HepG2 (cell line): ENCODE data around the gene FLAD1. TPM values are rescaled to one million over a fixed set of nuclear protein-coding genes. Genes with fewer than 3 reads are reported as not detected.

Experiments
- ELF3 ChIP-seq: IDR thresholded peaks from 2 replicates; pipeline ENCODE4 v1.6.1; 2016; ENCODE audit warnings: missing genetic modification reagents, missing compliant biosample characterization
- FOXO1 ChIP-seq: sonication (generic); formaldehyde crosslinking; IDR thresholded peaks from 2 replicates; pipeline ENCODE4 v1.4.0; 2020; ENCODE audit warnings: missing genetic modification reagents
- GABPA ChIP-seq, 2 experiments: IDR thresholded peaks; 2 replicates each; pipeline ENCODE4 v1.6.1; 2011 to 2016; ENCODE audit warnings: low read depth in 2 of 2, low read length in 1 of 2, missing biosample characterization in 1 of 2, missing genetic modification characterization in 1 of 2
- GABPB1 ChIP-seq: IDR thresholded peaks from 2 replicates; pipeline ENCODE4 v1.6.1; 2016; ENCODE audit warnings: mild to moderate bottlenecking, missing genetic modification reagents, moderate library complexity, missing compliant biosample characterization
- RFXANK ChIP-seq: IDR thresholded peaks from 2 replicates; pipeline ENCODE4 v1.6.1; 2016
- SMARCC2 ChIP-seq: fragments of 450-650 bp; IDR thresholded peaks from 2 replicates; pipeline ENCODE4 v1.6.1; 2017; ENCODE audit warnings: antibody characterized with exemption, mild to moderate bottlenecking
- ZNF143 ChIP-seq: sonication (generic); formaldehyde crosslinking; IDR thresholded peaks from 2 replicates; pipeline ENCODE4 v1.4.0; 2020; ENCODE audit warnings: missing genetic modification reagents
- ZNF572 ChIP-seq: sonication (generic); formaldehyde crosslinking; IDR thresholded peaks from 2 replicates; pipeline ENCODE4 v1.5.1; 2020; ENCODE audit warnings: mild to moderate bottlenecking, missing genetic modification reagents
- ZNF776 ChIP-seq: sonication (generic); formaldehyde crosslinking; IDR thresholded peaks from 2 replicates; pipeline ENCODE4 v1.4.0; 2020; ENCODE audit warnings: mild to moderate bottlenecking, missing genetic modification reagents
- polyA plus RNA-seq, 8 experiments: library from polyadenylated mRNA; depleted of rRNA in 3 of 8; stranded (reverse) in 7 of 8; unstranded in 1 of 8; fragments of >200 nt; fragmentation: Illumina TruSeq in 4 of 8; extraction: Trizol in 4 of 8; gene quantifications; 2 replicates each; pipeline versions ENCODE4 v1.2.1 to v1.2.3, GENCODE V29; 2011 to 2016; ENCODE audit warnings: low read depth in 4 of 8, missing spikeins in 1 of 8, mixed read lengths in 1 of 8; ENCODE audit not compliant: insufficient read depth in 1 of 8
- total RNA-seq, 5 experiments: library from RNA; depleted of rRNA; stranded (reverse); fragments of >200 nt; fragmentation: Illumina TruSeq; extraction: Trizol; gene quantifications; 2 replicates each; pipeline ENCODE4 v1.2.3, GENCODE V29; 2016; ENCODE audit warnings: low read depth in 1 of 5
- TF ChIP-seq, protein P1 (sequence below): sonication (generic); formaldehyde crosslinking; IDR thresholded peaks from 2 replicates; pipeline ENCODE4 v1.4.0; 2020; ENCODE audit warnings: low read depth, mild to moderate bottlenecking, missing genetic modification reagents
- TF ChIP-seq, protein P2 (sequence below): sonication (generic); formaldehyde crosslinking; conservative IDR thresholded peaks from 2 replicates; pipeline ENCODE4 v1.4.0; 2020; ENCODE audit warnings: missing genetic modification reagents
- TF ChIP-seq, protein P3 (sequence below): IDR thresholded peaks from 2 replicates; pipeline ENCODE4 v1.6.1; 2012; ENCODE audit warnings: inconsistent platforms
- TF ChIP-seq, protein P4 (sequence below): sonication (generic); formaldehyde crosslinking; IDR thresholded peaks from 2 replicates; pipeline ENCODE4 v1.4.0; 2020; ENCODE audit warnings: missing genetic modification reagents, mild to moderate bottlenecking, borderline replicate concordance

The FLAD1 gene
- total and polyA plus RNA-seq, 2 of the 13 experiments (the other 11 are each of a cell fraction or from before 2014, with no cell fraction given) = 25.9 to 32.8 TPM

DNA sequence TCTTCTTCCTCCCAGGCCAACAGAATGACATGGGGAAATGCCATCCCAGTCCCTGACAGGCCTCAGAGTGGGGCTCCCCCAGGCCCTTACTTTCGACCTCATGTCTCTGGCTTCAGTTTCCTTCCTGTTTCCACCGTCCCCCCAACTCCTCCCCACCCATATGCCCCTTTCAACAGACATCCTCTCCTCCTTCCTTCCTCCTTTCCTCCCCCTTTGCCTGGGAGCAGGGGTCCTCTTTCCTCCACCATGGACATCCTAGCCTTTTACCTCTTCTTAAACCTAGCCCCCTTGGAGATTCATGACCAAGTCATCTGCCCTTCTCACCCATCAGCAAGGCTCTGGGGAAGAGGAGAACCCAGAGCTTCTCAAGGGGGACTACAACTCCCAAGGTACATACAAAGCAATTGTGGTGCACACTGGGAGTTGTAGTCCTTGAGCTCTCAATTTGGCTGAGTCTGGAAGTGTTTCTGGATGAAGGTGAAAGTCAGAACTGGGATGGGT lies 23.5 kb downstream of the FLAD1 start (continued):
- no peak for TF ChIP-seq ZNF776 (CRISPR knock-in tag)
- TF ChIP-seq FOXO1 (CRISPR knock-in tag) = no peak
- peak; percentile 13; the same call in 1 of the 2 replicates for TF ChIP-seq GABPB1 (CRISPR knock-in tag)
- TF ChIP-seq, protein P1, sequence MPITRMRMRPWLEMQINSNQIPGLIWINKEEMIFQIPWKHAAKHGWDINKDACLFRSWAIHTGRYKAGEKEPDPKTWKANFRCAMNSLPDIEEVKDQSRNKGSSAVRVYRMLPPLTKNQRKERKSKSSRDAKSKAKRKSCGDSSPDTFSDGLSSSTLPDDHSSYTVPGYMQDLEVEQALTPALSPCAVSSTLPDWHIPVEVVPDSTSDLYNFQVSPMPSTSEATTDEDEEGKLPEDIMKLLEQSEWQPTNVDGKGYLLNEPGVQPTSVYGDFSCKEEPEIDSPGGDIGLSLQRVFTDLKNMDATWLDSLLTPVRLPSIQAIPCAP (CRISPR knock-in tag) = no peak
- TF ChIP-seq ELF3 (CRISPR knock-in tag) = no peak
- TF ChIP-seq, protein P2, sequence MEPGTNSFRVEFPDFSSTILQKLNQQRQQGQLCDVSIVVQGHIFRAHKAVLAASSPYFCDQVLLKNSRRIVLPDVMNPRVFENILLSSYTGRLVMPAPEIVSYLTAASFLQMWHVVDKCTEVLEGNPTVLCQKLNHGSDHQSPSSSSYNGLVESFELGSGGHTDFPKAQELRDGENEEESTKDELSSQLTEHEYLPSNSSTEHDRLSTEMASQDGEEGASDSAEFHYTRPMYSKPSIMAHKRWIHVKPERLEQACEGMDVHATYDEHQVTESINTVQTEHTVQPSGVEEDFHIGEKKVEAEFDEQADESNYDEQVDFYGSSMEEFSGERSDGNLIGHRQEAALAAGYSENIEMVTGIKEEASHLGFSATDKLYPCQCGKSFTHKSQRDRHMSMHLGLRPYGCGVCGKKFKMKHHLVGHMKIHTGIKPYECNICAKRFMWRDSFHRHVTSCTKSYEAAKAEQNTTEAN (CRISPR knock-in tag) = no peak
- TF ChIP-seq, protein P3, sequence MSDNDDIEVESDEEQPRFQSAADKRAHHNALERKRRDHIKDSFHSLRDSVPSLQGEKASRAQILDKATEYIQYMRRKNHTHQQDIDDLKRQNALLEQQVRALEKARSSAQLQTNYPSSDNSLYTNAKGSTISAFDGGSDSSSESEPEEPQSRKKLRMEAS = no peak
- no peak for TF ChIP-seq RFXANK (CRISPR knock-in tag)
- TF ChIP-seq GABPA (IDR thresholded peaks at IDR 0.05; ENCODE audit: low read depth, low read length) = no peak
- peak; percentile 60 for TF ChIP-seq GABPA (CRISPR knock-in tag; IDR thresholded peaks at IDR 0.05; ENCODE audit: low read depth)
- TF ChIP-seq ZNF572 (CRISPR knock-in tag) = no peak
- peak; percentile 89 for TF ChIP-seq ZNF143 (CRISPR knock-in tag)
- TF ChIP-seq, protein P4, sequence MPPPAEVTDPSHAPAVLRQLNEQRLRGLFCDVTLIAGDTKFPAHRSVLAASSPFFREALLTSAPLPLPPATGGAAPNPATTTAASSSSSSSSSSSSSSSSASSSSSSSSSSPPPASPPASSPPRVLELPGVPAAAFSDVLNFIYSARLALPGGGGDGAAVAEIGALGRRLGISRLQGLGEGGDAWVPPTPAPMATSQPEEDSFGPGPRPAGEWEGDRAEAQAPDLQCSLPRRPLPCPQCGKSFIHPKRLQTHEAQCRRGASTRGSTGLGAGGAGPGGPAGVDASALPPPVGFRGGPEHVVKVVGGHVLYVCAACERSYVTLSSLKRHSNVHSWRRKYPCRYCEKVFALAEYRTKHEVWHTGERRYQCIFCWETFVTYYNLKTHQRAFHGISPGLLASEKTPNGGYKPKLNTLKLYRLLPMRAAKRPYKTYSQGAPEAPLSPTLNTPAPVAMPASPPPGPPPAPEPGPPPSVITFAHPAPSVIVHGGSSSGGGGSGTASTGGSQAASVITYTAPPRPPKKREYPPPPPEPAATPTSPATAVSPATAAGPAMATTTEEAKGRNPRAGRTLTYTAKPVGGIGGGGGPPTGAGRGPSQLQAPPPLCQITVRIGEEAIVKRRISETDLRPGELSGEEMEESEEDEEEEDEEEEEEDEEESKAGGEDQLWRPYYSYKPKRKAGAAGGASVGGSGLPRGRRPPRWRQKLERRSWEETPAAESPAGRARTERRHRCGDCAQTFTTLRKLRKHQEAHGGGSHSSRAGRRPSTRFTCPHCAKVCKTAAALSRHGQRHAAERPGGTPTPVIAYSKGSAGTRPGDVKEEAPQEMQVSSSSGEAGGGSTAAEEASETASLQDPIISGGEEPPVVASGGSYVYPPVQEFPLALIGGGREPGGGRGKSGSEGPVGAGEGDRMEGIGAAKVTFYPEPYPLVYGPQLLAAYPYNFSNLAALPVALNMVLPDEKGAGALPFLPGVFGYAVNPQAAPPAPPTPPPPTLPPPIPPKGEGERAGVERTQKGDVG = no peak
- no peak for TF ChIP-seq SMARCC2
